Esophagus muscularis mucosa (tissue), 4 donors: ENCODE results near the gene CNN1. TPM values are rescaled to one million over a fixed set of nuclear protein-coding genes. Genes with fewer than 3 reads are reported as not detected.

Source experiments
- DNase-seq: peaks from one replicate; pipeline ENCODE4 v3.0.0-alpha.2; 2017; ENCODE audit errors: extremely low spot score
- H3K27ac ChIP-seq, 4 donors: fragments of 200-600 bp; sonication (generic); replicated peaks in 1 of 4; 1 replicate in 3 of 4; 2 replicates in 1 of 4; pipeline ENCODE4 v1.5.1; 2016 to 2019; ENCODE audit warnings: mild to moderate bottlenecking in 1 of 4
- H3K27me3 ChIP-seq, 4 donors: fragments of 200-600 bp; sonication (generic); one replicate each; pipeline versions ENCODE4 v1.5.1 to v1.6.0; 2016 to 2019
- H3K36me3 ChIP-seq, 4 donors: fragments of 200-600 bp; sonication (generic); one replicate each; pipeline ENCODE4 v1.5.1; 2016 to 2019
- H3K4me1 ChIP-seq, 4 donors: fragments of 200-600 bp; sonication (generic); one replicate each; pipeline ENCODE4 v1.5.1; 2016 to 2019
- H3K4me3 ChIP-seq, 4 donors: fragments of 200-600 bp; sonication (generic); 1 replicate in 2 of 4; 2 replicates in 2 of 4; pipeline ENCODE4 v1.5.1; 2016 to 2019; ENCODE audit warnings: mild to moderate bottlenecking in 4 of 4, moderate library complexity in 1 of 4
- H3K9me3 ChIP-seq, 4 donors: fragments of 200-600 bp; sonication (generic); 1 replicate in 3 of 4; 2 replicates in 1 of 4; pipeline ENCODE4 v1.5.1; 2016 to 2019
- EP300 ChIP-seq: sonication (generic); formaldehyde crosslinking; IDR thresholded peaks from one replicate; pipeline ENCODE4 v1.6.1; 2017; ENCODE audit warnings: antibody characterized with exemption
- POLR2A ChIP-seq: fragments of 450-650 bp; IDR thresholded peaks from one replicate; pipeline ENCODE4 v1.6.1; 2017; ENCODE audit warnings: antibody characterized with exemption, moderate library complexity, mild to moderate bottlenecking, low read depth
- POLR2AphosphoS5 ChIP-seq, 2 donors: sonication (generic); formaldehyde crosslinking; IDR thresholded peaks; one replicate each; pipeline ENCODE4 v1.6.1; 2017; ENCODE audit warnings: antibody characterized with exemption in 2 of 2
- WGBS: methylation state at CpG from one replicate; pipeline ENCODE4 v1.1.5; 2018; 5-methylcytosine and 5-hydroxymethylcytosine counted together
- intact Hi-C: fragments of 100-400 bp; cut with DNase I; formaldehyde crosslinking; loops from one replicate; pipeline ENCODE4 v1.15.1; 2023
- total RNA-seq, 4 donors: library from RNA; depleted of rRNA; stranded (reverse); fragments of >200 nt; gene quantifications; one replicate each; pipeline versions ENCODE4 v1.1.0 to v1.2.1, GENCODE V29; 2016
- TF ChIP-seq, protein P1 (sequence below), 3 experiments: fragments of 200-600 bp in 2 of 3; fragments of 450-650 bp in 1 of 3; sonication (generic) in 2 of 3; IDR thresholded peaks; one replicate each; pipeline ENCODE4 v1.5.1; 2017 to 2019; ENCODE audit warnings: antibody characterized with exemption in 3 of 3, mild to moderate bottlenecking in 2 of 3, moderate library complexity in 1 of 3

Gene CNN1
- total RNA-seq, 4 donors from 2014 or later = 2,877 to 3,384 (median 2,954) TPM

DNA sequence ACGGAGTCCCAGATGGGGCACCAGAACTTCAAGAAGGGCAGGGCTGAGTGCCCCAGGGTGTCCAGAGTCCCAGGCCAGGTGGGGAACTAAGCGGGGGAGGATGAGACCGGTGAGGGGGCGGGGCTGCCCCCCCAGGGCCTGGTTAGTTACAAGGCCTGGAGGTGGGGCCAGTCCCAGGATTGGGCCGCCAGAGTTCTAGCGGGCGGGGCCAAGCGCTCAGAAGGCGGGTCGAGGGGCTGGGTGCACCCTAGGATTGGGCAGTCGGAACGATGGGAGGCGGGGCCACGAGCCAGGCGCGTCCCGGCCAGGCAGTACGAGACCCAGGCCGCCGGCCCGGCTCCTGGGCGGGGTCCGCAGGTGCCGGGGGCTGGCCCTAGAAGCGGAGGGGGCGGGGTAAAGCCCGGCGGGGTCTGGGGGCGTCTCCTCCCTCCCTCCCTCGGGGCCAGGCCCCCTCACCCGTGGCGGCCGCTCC lies 33.6 kb upstream of the CNN1 start:
- peak overlapping the region; percentile 93 to 100 (median 98) for H3K4me3 ChIP-seq
- TF ChIP-seq POLR2A (no peak), POLR2AphosphoS5 (IDR thresholded peaks at IDR 0.05) (peak; percentile 73 to 75), EP300 (no peak)
- TF ChIP-seq, protein P1, sequence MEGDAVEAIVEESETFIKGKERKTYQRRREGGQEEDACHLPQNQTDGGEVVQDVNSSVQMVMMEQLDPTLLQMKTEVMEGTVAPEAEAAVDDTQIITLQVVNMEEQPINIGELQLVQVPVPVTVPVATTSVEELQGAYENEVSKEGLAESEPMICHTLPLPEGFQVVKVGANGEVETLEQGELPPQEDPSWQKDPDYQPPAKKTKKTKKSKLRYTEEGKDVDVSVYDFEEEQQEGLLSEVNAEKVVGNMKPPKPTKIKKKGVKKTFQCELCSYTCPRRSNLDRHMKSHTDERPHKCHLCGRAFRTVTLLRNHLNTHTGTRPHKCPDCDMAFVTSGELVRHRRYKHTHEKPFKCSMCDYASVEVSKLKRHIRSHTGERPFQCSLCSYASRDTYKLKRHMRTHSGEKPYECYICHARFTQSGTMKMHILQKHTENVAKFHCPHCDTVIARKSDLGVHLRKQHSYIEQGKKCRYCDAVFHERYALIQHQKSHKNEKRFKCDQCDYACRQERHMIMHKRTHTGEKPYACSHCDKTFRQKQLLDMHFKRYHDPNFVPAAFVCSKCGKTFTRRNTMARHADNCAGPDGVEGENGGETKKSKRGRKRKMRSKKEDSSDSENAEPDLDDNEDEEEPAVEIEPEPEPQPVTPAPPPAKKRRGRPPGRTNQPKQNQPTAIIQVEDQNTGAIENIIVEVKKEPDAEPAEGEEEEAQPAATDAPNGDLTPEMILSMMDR (IDR thresholded peaks at IDR 0.05) = peak in 1 of 3 experiments; percentile 10
- intact Hi-C loops = loop anchor here (10.0 kb wide), 1 partner anchor 70 kb away; the partner anchor contains the start of genes ODAD3 and PRKCSH
- peak; percentile 99 for DNase-seq
- H3K27me3 ChIP-seq = no peaks in the 10 kb centered on the region
- peak overlapping the region; percentile 94 to 99 (median 98) for H3K27ac ChIP-seq
- 2% methylated on average over 7 of the region's 33 CpGs for WGBS
- no peaks in the 10 kb centered on the region for H3K9me3 ChIP-seq
- H3K36me3 ChIP-seq = peaks cover 0 to 33% (median 7%) of the 10 kb centered on the region in 4 donors
- peaks cover 6 to 21% (median 14%) of the 10 kb centered on the region in 4 donors for H3K4me1 ChIP-seq

GRCh38 chr19:11505504-11506100 lies 33.0 kb upstream of the CNN1 start, which contains the start of gene ZNF653:
ZNF653 (minus strand) TSS chr19:11505839; CDS start chr19:11505786, 53 bp downstream.
- WGBS = no CpG with 5 or more reads among the region's 65 CpGs
- Histone ChIP-seq H3K27ac (peak within 1 kb of the TSS; percentile 94 to 99 (median 98)), H3K27me3 (no peaks in the 10 kb centered on the region), H3K4me3 (peak within 1 kb of the TSS; percentile 93 to 100 (median 98)), H3K36me3 (peaks cover 3 to 37% (median 12%) of the 10 kb centered on the region in 4 donors), H3K9me3 (no peaks in the 10 kb centered on the region), H3K4me1 (peaks cover 6 to 21% (median 14%) of the 10 kb centered on the region in 4 donors)
- DNase-seq = peak; percentile 98
- intact Hi-C loops = loop anchor here (10.0 kb wide), 1 partner anchor 71 kb away; the partner anchor contains the start of genes ODAD3 and PRKCSH
- TF ChIP-seq POLR2AphosphoS5 (IDR thresholded peaks at IDR 0.05) (peak; percentile 44 to 86), EP300 (no peak)
- TF ChIP-seq, protein P1 (IDR thresholded peaks at IDR 0.05) = no peak

DNA sequence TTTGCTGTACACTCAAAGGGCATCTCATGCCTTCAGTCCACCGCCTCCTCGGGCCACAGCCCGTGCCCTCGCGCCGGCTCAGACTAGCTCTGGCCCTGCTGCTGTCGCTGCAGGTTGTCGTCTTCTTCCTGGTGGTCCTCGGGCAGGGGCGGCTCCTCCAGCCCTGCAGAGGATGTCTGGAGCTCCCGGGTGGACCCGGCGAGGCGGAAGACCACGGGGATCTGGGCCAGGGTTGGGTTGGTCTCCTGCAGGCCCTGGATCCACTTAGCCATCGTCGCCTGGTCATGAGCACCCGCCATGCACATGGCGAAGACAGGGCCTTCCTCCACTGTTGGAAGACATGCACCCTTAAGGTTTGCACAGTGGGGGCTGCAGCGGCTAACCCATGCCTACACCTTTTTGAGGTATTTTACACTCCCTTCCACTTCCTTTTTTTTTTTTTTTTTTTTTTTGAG lies 32.5 kb upstream of the CNN1 start:
- Histone ChIP-seq H3K27me3 (no peaks in the 10 kb centered on the region), H3K4me3 (peak overlapping the region; percentile 93 to 100 (median 98)), H3K9me3 (no peaks in the 10 kb centered on the region), H3K36me3 (peaks cover 3 to 37% (median 17%) of the 10 kb centered on the region in 4 donors), H3K4me1 (peaks cover 6 to 21% (median 14%) of the 10 kb centered on the region in 4 donors), H3K27ac (peak overlapping the region; percentile 94 to 99 (median 98))
- no peak for DNase-seq
- TF ChIP-seq, protein P1 (IDR thresholded peaks at IDR 0.05) = no peak
- TF ChIP-seq EP300 = no peak
- no peak for TF ChIP-seq POLR2AphosphoS5 (IDR thresholded peaks at IDR 0.05)
- no peak for TF ChIP-seq POLR2A
- intact Hi-C loops = loop anchor here (10.0 kb wide), 1 partner anchor 71 kb away; the partner anchor contains the start of genes ODAD3 and PRKCSH
- 49% methylated on average over 10 of the region's 20 CpGs for WGBS

- Histone ChIP-seq H3K4me3 (no peak overlapping the region), H3K4me1 (peaks cover 6 to 21% (median 14%) of the 10 kb centered on the region in 4 donors), H3K27ac (no peak overlapping the region), H3K27me3 (no peaks in the 10 kb centered on the region), H3K9me3 (no peaks in the 10 kb centered on the region), H3K36me3 (peaks cover 4 to 42% (median 25%) of the 10 kb centered on the region in 4 donors)
- DNase-seq = no peak
- intact Hi-C loops = loop anchor here (10.0 kb wide), 1 partner anchor 72 kb away; the partner anchor contains the start of genes ODAD3 and PRKCSH
- WGBS = 86% methylated on average over 3 of the region's 6 CpGs
- TF ChIP-seq POLR2A (no peak), POLR2AphosphoS5 (IDR thresholded peaks at IDR 0.05) (no peak), EP300 (no peak)
- TF ChIP-seq, protein P1 (IDR thresholded peaks at IDR 0.05) = no peak
Observed at GRCh38 chr19:11506967-11507366, 31.7 kb upstream of the CNN1 start.
